GM21717 (cell line): ENCODE measurements around the gene TCTA.

Experiments
- ATAC-seq: cut with Tn5 transposase; IDR thresholded peaks from one replicate; pipeline ENCODE4 v1.9.1; 2021; ENCODE audit warnings: mild to moderate bottlenecking, moderate library complexity; ENCODE audit not compliant: unreplicated experiment

Gene TCTA

GRCh38 chr3:49456466-49456865 lies 44.2 kb downstream of the TCTA start:
- no peak for ATAC-seq

GRCh38 chr3:49460188-49460890 lies 48.1 kb downstream of the TCTA start:
- ATAC-seq: no peak

DNA sequence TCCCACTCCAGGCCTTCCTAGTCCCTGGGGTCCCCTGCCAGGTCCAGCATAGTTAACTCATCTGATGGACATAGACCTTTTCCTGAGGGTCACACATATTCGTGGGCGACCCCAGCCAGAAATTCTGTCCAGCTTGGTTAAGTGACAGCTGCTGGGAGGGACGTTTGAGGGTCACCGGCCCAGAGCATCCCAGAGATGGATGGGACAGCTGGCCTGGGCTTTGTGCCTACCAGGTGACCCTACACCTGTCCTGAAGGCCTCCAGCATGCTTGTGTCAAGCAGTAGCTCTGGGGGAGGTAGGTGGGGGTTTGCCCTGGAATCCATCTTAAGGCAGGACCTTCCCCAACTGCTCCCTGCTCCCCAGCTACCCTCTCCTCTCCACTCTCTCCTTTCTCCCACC lies 48.7 kb downstream of the TCTA start:
- no peak for ATAC-seq

DNA sequence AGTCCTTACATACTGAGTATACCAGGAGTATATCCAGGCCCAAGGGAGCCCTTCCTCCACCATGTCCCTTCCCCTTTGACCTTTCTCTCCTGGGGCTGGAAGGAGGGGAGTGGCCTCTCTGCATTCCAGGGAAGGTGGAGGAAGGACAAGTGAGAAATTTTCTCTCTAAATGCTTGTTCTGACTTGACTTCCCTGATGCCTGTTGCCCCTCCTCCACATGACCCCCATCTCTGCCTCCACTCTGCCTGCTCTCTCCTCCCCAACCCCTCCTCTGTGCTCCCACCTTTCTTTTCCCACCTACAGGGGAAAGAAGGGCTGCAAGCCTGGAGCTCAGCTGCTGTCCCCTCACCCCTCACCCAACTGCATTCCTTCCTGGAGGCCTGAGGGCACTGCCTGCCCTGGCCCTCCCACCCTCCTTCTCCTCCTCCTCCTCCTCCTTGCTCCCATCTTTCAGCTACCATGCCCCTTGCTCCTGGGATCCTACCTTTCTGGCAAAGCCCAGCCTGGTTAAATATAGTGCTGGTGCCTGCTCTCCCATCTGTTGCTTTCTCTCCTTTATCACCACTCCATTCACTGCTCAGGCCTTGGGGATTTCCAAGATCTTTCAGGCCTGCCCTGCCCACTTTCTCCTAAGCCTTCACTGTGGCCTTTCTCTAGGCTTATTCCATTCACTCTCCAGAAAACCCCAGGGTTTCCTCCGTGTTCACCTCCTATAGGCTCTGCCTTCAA lies 49.4 kb downstream of the TCTA start:
- ATAC-seq: no peak

DNA sequence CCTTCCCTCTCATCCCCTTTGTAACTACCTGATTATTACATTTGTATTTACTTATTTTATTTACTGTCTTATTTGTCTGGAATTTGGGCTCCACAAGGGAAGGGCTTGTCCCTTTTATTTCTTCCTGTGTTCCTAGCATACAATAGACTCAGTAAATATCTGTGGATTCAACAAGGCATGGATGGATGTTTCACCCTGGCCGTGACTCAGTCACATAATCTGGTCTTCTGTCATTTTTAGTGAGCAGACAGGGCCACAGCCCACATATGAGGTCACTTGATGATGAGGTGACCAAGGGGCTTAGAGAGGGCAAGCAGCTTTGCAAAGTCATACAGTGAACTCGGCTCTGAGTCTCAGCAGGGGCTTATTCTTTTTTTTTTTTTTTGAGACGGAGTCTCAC lies 50.0 kb downstream of the TCTA start:
- no peak for ATAC-seq

DNA sequence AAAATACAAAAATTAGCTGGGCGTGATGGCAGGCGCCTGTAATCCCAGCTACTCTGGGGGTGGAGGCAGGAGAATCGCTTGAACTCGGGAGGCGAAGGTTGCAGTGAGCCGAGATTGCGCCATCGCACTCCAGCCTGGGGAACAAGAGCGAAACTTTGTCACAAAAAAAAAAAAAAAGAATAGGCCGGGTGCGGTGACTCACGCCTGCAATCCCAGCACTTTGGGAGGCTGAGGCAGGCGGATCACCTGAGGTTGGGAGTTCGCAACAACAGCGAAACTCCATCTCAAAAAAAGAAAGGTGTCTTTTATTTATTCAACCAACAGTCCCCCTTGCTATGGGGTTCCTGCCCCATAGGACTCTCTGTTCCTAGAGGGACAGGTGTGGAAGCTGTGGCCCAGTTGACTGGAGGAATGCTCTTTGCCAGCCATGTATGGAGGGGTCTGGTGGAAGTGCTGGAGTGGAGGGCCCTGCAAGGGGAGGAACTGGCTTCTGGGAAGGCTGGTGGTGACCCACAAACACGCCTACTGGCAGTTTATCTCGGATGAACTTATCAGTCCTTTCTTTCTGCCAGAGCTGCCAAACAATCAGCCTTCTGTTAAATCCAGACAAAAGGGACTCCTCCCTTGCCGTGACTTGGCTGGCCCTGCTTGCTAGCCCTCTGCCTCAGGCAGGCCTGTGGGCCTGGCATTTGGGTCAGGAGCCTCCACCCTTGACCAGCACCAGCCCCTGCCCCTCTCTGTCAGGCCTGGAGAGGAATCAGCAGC lies 53.2 kb downstream of the TCTA start:
- no peak for ATAC-seq
